ENCODE measurements around the gene SIAH1.
"Not testable (repeated sequence)": the region's sequence is repeated elsewhere in the genome, so short reads cannot be mapped to it uniquely, and the experiment has no call there.

The SIAH1 gene

GRCh38 chr16:48405153-48405552, 19.9 kb upstream of the SIAH1 start (continued):
- TF ChIP-seq, protein P1, sequence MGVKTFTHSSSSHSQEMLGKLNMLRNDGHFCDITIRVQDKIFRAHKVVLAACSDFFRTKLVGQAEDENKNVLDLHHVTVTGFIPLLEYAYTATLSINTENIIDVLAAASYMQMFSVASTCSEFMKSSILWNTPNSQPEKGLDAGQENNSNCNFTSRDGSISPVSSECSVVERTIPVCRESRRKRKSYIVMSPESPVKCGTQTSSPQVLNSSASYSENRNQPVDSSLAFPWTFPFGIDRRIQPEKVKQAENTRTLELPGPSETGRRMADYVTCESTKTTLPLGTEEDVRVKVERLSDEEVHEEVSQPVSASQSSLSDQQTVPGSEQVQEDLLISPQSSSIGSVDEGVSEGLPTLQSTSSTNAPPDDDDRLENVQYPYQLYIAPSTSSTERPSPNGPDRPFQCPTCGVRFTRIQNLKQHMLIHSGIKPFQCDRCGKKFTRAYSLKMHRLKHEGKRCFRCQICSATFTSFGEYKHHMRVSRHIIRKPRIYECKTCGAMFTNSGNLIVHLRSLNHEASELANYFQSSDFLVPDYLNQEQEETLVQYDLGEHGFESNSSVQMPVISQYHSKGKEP (tag by site-specific recombination; IDR thresholded peaks at IDR 0.05), result no peak
- TF ChIP-seq, protein P2, sequence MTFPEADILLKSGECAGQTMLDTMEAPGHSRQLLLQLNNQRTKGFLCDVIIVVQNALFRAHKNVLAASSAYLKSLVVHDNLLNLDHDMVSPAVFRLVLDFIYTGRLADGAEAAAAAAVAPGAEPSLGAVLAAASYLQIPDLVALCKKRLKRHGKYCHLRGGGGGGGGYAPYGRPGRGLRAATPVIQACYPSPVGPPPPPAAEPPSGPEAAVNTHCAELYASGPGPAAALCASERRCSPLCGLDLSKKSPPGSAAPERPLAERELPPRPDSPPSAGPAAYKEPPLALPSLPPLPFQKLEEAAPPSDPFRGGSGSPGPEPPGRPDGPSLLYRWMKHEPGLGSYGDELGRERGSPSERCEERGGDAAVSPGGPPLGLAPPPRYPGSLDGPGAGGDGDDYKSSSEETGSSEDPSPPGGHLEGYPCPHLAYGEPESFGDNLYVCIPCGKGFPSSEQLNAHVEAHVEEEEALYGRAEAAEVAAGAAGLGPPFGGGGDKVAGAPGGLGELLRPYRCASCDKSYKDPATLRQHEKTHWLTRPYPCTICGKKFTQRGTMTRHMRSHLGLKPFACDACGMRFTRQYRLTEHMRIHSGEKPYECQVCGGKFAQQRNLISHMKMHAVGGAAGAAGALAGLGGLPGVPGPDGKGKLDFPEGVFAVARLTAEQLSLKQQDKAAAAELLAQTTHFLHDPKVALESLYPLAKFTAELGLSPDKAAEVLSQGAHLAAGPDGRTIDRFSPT (tag by site-specific recombination; IDR thresholded peaks at IDR 0.05), result no peak

GRCh38 chr16:48402547-48402946, 17.3 kb upstream of the SIAH1 start:
- POLR2A ChIA-PET; H3K4me1 ChIP-seq (ENCODE audit: control insufficient read depth, insufficient read depth, low read length); H3K4me3 ChIP-seq (ENCODE audit: low read depth, low read length); H3K9me3 ChIP-seq (ENCODE audit: control insufficient read depth, insufficient read depth, low read depth, low read length); H3K27ac ChIP-seq (ENCODE audit: extremely low read depth, low read depth, low read length); H3K36me3 ChIP-seq (ENCODE audit: control insufficient read depth in 2 of 2, insufficient read depth in 1 of 2, low read length in 2 of 2): not testable (repeated sequence)
- CTCF ChIA-PET, result interaction anchor here (0.6 kb wide), 1 partner anchor 106 kb away, joined by 4 read pairs; no protein-coding TSS in a partner anchor

DNA sequence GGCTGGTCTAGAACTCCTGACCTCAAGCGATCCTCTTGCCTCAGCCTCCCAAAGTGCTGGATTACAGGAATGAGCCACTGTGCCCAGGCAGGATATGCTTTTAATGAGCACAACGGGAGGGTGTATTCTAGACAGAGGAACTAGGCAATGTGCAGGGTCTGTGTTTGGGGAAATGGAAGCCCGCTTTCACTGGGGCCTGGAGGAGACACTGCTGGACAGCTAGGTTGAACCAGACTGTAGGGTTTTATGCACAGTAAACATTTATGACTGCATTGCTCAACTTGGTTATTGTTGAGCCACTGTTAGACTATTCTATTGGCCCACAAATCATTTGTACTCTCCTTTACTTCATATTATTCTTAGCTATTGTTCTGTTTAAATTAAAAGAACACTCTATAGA, 10.2 kb upstream of the SIAH1 start:
- CTCF ChIA-PET, result no interaction called here
- POLR2A ChIA-PET, result no interaction called here

More for the DNA sequence above, 10.2 kb upstream of the SIAH1 start:
- TF ChIP-seq ZNF175 (tag by site-specific recombination; IDR thresholded peaks at IDR 0.05) (no peak), PRDM1 (tag by site-specific recombination; IDR thresholded peaks at IDR 0.05) (no peak), MYNN (tag by site-specific recombination; IDR thresholded peaks at IDR 0.05; ENCODE audit: borderline replicate concordance) (no peak), ZNF354C (tag by site-specific recombination; IDR thresholded peaks at IDR 0.05; ENCODE audit: borderline replicate concordance, low read depth) (no peak), ZBTB10 (tag by site-specific recombination; IDR thresholded peaks at IDR 0.05) (no peak), ZNF585B (tag by site-specific recombination; IDR thresholded peaks at IDR 0.05) (no peak), ZNF341 (tag by site-specific recombination; IDR thresholded peaks at IDR 0.05; ENCODE audit: low read depth) (no peak), ZNF155 (tag by site-specific recombination; IDR thresholded peaks at IDR 0.05) (no peak), ELK4 (IDR thresholded peaks at IDR 0.05; ENCODE audit: borderline replicate concordance, low read depth, low read length) (no peak), ZNF747 (tag by site-specific recombination; IDR thresholded peaks at IDR 0.05) (no peak), ZNF658 (tag by site-specific recombination; IDR thresholded peaks at IDR 0.05) (no peak), REST (tag by site-specific recombination; IDR thresholded peaks at IDR 0.05) (no peak), ZNF10 (tag by site-specific recombination; IDR thresholded peaks at IDR 0.05) (no peak), ZNF561 (tag by site-specific recombination; IDR thresholded peaks at IDR 0.05; ENCODE audit: borderline replicate concordance) (no peak)
- TF ChIP-seq, protein P3, sequence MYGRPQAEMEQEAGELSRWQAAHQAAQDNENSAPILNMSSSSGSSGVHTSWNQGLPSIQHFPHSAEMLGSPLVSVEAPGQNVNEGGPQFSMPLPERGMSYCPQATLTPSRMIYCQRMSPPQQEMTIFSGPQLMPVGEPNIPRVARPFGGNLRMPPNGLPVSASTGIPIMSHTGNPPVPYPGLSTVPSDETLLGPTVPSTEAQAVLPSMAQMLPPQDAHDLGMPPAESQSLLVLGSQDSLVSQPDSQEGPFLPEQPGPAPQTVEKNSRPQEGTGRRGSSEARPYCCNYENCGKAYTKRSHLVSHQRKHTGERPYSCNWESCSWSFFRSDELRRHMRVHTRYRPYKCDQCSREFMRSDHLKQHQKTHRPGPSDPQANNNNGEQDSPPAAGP (tag by site-specific recombination; IDR thresholded peaks at IDR 0.05), result no peak
- TF ChIP-seq, protein P4, sequence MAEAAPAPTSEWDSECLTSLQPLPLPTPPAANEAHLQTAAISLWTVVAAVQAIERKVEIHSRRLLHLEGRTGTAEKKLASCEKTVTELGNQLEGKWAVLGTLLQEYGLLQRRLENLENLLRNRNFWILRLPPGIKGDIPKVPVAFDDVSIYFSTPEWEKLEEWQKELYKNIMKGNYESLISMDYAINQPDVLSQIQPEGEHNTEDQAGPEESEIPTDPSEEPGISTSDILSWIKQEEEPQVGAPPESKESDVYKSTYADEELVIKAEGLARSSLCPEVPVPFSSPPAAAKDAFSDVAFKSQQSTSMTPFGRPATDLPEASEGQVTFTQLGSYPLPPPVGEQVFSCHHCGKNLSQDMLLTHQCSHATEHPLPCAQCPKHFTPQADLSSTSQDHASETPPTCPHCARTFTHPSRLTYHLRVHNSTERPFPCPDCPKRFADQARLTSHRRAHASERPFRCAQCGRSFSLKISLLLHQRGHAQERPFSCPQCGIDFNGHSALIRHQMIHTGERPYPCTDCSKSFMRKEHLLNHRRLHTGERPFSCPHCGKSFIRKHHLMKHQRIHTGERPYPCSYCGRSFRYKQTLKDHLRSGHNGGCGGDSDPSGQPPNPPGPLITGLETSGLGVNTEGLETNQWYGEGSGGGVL (tag by site-specific recombination; IDR thresholded peaks at IDR 0.05), result no peak
- no peak overlapping the region for H3K4me3 ChIP-seq (ENCODE audit: low read depth, low read length)
- no peaks in the 10 kb centered on the region for H3K36me3 ChIP-seq (ENCODE audit: control insufficient read depth in 2 of 2, insufficient read depth in 1 of 2, low read length in 2 of 2)
- H3K4me1 ChIP-seq (ENCODE audit: control insufficient read depth, insufficient read depth, low read length), result no peaks in the 10 kb centered on the region
- no peak overlapping the region for H3K27ac ChIP-seq (ENCODE audit: extremely low read depth, low read depth, low read length)
- no peaks in the 10 kb centered on the region for H3K9me3 ChIP-seq (ENCODE audit: control insufficient read depth, insufficient read depth, low read depth, low read length)
